T-helper 1 cell treated with Interleukin-12 subunit alpha and Interleukin-12 subunit beta and Interleukin-4 antibody, amounts not matched to agents 30 μg/mL and 1 μg/mL, for 36 hours (primary cell): Measurements from ENCODE around the gene HLA-DRB1.
A peak's percentile ranks its signal among the peaks of the same experiment; 100 is the strongest.
"Not testable (repeated sequence)": the region's sequence is repeated elsewhere in the genome, so short reads cannot be mapped to it uniquely, and the experiment has no call there.

Experiments used
- H3K27ac Mint-ChIP-seq: one replicate; pipeline ENCODE4 v1.8.0; 2021; ENCODE audit warnings: mild to moderate bottlenecking, mixed read lengths
- H3K27me3 Mint-ChIP-seq: one replicate; pipeline ENCODE4 v1.8.0; 2021; ENCODE audit warnings: low read depth, mixed read lengths
- H3K36me3 Mint-ChIP-seq: one replicate; pipeline ENCODE4 v1.8.0; 2021; ENCODE audit warnings: low read depth, mixed read lengths
- H3K4me1 Mint-ChIP-seq: one replicate; pipeline ENCODE4 v1.8.0; 2021; ENCODE audit warnings: low read depth, mixed read lengths
- H3K4me3 Mint-ChIP-seq: one replicate; pipeline ENCODE4 v1.8.0; 2021; ENCODE audit warnings: mild to moderate bottlenecking, moderate library complexity, mixed read lengths
- H3K9me3 Mint-ChIP-seq: one replicate; pipeline ENCODE4 v1.8.0; 2021; ENCODE audit warnings: mixed read lengths

HLA-DRB1 gene

DNA sequence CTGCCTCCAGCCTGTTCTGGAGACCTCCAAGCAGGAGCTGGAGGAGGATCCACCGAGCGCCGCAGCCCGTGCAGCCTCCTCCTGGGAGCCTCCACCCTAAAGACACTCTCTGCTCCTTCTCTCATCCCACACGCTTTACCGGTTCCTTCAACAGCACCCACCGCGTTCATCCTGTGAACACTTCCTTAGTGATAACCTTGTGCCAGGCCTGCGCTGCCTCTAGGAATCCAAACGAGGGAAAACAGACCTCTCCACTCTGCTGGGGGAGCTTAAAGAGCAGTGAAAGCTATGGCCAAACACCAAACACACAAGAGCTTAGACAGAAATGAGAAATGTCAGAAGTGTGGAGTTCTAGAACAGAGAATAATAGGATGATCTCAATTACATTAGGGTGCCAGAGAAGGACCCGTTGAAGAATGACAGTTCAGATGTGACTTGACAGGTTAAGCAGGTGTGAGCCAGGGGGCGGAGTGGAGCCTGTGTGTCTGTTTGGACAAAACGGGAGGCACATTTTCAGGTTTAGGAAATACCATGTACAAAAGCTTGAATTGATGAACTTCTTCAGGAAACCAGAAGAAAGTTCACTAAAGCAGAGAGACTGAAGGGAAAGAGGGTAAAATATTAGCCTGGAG, 31.1 kb downstream of the HLA-DRB1 start:
- H3K4me3 Mint-ChIP-seq: no peak overlapping the region
- no peaks in the 10 kb centered on the region for H3K4me1 Mint-ChIP-seq
- H3K9me3 Mint-ChIP-seq: no peaks in the 10 kb centered on the region
- no peaks in the 10 kb centered on the region for H3K36me3 Mint-ChIP-seq
- H3K27me3 Mint-ChIP-seq: peaks cover 26% of the 10 kb centered on the region
- H3K27ac Mint-ChIP-seq: no peak overlapping the region

DNA sequence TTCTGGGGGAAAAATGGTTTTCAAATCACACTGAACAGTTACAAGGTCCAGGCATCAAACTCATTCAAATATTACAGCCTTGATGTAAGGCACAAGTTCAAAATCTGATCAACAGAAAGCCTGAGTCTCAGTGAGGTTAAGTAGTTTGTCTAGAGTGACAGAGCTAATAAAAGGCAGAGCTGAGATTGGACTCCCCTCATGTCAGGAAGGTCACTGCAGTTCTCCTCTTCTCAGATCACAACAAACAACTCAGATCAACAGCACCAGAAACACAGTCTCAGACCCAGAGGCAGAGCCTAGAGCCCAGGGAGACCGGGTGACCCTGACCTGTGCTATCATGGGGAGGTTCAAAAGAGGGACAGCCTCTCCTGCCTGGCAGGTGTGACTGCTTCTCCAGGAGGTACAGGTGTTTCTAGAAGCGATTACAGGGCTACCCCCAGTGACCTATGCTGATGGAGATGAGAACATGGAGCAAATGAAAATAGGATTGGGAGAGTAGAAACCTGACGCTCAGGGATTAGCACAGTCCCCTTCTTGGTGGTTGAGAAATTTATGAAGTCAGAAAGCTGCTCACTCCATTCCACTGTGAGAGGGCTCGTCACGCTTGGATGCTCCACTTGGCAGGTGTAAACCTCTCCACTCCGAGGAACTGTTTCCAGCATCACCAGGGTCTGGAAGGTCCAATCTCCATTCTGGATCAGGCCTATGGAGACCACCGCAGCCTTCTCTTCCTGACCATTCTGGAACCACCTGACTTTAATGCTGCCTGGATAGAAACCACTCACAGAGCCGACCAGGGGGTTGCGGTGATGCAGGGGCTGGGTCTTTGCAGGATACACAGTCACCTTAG, 35.3 kb downstream of the HLA-DRB1 start:
- no peak overlapping the region for H3K4me3 Mint-ChIP-seq
- no peaks in the 10 kb centered on the region for H3K4me1 Mint-ChIP-seq
- H3K27ac Mint-ChIP-seq: no peak overlapping the region
- no peaks in the 10 kb centered on the region for H3K36me3 Mint-ChIP-seq
- peaks cover 28% of the 10 kb centered on the region for H3K27me3 Mint-ChIP-seq
- no peaks in the 10 kb centered on the region for H3K9me3 Mint-ChIP-seq

DNA sequence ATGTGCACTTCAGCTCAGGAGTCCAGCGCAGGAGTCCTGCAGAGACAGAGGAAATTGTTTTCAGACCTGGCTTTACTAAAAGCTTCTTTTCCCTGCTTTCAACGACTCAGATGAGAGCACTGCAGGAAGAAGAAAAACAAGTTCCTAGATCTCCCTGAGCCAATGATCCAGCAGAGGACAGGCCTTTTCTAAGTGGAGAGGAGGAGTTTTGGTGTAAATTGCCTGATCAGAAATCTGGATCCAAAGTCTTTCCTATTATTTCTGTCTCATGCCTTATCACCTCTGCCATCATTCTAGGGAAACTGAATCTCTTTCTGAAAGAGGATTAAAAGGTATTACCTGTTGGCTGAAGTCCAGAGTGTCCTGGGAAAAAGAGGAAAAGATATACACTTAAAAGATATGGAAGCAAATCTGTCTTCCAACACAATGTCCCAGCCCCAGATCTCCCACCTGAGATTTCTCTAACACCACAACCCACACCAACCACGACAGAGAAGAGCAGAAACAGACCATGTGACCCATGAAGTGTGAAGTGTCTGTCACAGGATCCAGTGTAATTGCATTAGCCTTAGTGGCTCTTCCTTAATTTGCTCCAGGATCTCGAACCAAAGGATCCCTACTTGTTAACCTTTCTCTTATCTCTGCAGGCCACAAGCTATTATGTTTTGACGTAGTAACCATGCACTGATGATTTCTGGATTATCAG, 36.5 kb downstream of the HLA-DRB1 start:
- Mint-ChIP-seq H3K27me3 (peaks cover 27% of the 10 kb centered on the region), H3K4me1 (no peaks in the 10 kb centered on the region), H3K9me3 (no peaks in the 10 kb centered on the region), H3K4me3 (no peak overlapping the region), H3K36me3 (no peaks in the 10 kb centered on the region), H3K27ac (no peak overlapping the region)

DNA sequence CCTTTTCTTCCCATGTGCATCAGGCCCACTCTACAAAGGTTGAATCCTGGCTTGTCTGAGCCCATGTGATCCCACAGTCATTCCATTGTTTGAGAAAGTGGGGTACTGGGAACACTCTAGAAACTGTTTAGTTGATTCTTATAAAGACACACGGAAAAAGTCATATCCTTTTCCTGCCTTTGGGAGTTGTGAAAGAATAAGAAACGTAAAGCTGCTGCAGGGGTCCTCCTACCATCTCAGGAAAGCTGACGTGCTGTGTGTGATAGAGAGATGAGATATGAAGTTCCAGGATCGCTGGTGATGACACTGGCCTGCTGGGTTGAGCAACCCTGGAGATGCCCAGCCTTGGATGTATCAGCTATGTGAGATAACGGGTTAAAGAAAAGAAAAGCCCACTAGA, 38.2 kb downstream of the HLA-DRB1 start:
- Mint-ChIP-seq H3K4me1 (peaks cover 2% of the 10 kb centered on the region), H3K9me3 (no peaks in the 10 kb centered on the region), H3K4me3 (no peak overlapping the region), H3K27ac (no peak overlapping the region), H3K36me3 (no peaks in the 10 kb centered on the region), H3K27me3 (peaks cover 30% of the 10 kb centered on the region)

DNA sequence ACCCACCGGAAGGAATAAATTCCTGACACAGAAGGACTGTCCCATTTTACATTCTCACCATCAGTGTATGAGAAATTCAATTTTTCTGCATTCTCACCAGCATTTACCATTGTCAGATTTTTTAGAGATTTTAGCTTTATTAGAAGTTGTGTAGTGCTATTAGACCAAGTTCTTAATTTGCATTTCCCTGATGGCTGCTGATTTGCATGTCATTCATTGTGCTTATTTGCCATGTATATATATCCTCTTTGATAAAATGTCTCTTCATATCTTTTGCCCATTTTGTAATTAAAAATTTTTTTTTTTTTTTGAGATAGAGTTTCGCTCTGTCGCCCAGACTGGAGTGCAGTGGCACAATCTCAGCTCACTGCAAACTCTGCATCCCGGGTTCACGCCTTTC, 49.8 kb downstream of the HLA-DRB1 start:
- H3K9me3 Mint-ChIP-seq: peaks cover 8% of the 10 kb centered on the region
- H3K4me1 Mint-ChIP-seq: no peaks in the 10 kb centered on the region
- no peak overlapping the region for H3K27ac Mint-ChIP-seq
- H3K4me3 Mint-ChIP-seq: no peak overlapping the region
- H3K36me3 Mint-ChIP-seq: no peaks in the 10 kb centered on the region
- peaks cover 42% of the 10 kb centered on the region for H3K27me3 Mint-ChIP-seq

DNA sequence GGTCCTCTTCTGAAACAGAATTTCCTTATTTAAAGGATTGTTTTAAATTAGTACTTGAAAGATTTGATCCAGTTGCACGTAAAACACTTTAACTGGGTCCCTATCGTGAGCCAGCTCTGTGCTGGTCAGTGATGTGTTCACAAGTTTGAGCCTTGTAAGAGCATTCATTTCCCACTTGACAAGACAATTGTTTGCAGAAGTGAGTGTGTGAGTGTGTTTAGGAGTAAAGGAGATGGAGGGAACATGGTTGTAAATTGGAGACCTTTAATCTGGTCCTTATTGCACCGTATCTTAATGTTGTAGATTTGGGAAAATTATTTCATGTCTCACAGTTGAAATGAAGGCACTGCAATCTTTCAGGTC, 59.2 kb downstream of the HLA-DRB1 start:
- Mint-ChIP-seq H3K27ac (peak overlapping the region; percentile 82), H3K27me3 (peaks cover 33% of the 10 kb centered on the region), H3K4me3 (peak overlapping the region; percentile 73)
- not testable (repeated sequence) for H3K9me3 Mint-ChIP-seq, H3K4me1 Mint-ChIP-seq, H3K36me3 Mint-ChIP-seq

DNA sequence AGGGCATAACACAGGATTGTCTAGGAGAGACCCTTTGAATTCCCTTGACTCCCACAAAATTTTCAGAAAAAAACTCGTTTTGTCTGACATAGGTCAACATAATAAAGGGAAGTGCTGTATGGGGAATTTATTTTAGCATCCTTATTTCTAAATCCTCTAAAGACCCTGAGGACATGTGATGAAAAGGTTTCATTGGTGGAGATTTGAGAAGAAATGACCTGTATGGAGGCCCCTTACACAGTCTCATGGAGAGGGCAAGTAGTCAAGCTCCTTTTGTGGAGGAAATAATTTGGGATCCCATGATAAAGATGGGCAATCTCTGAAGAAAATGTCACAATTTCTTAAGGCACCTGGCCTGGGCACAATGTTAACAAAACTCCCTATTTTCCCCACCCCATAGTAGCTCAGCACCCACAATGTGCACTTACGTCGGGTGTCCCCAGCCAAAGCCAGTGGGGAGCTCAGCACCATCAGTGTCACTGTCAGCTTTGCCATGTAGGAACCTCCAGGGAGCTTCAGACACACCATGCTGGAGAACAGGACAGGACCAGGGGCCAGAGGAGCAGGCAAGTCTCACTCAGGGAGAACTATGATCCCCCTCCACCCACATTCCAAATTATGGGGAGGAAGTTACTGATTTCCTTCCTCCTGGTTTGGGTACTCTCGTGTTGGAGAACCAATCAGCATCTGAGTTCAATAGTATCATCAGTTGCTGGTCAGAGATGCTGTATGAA, 59.8 kb downstream of the HLA-DRB1 start, which contains the start of gene HLA-DRB5:
Gene HLA-DRB5, minus strand, starts transcription at position 591 of the 734 bp plus-strand sequence. Its CDS starts 63 bp downstream, at position 528.
- peaks cover 33% of the 10 kb centered on the region for H3K27me3 Mint-ChIP-seq
- H3K36me3 Mint-ChIP-seq: peaks cover 6% of the 10 kb centered on the region
- H3K27ac Mint-ChIP-seq: peak within 1 kb of the TSS; percentile 82
- no peaks in the 10 kb centered on the region for H3K9me3 Mint-ChIP-seq
- H3K4me1 Mint-ChIP-seq: peaks cover 10% of the 10 kb centered on the region
- peak within 1 kb of the TSS; percentile 73 for H3K4me3 Mint-ChIP-seq
